GM12875 (cell line): ENCODE results near the gene SCAF8.

ENCODE experiments used
- H3K4me3 ChIP-seq: one replicate; pipeline ENCODE4 v1.5.1; 2011; ENCODE audit warnings: low read depth, low read length, control low read depth
- CTCF ChIP-seq: IDR thresholded peaks from 2 replicates; pipeline ENCODE4 v1.5.1; 2011; ENCODE audit warnings: low read depth, mild to moderate bottlenecking, control low read depth, inconsistent platforms, low read length, moderate library complexity, borderline replicate concordance; ENCODE audit not compliant: insufficient read depth

Gene SCAF8

GRCh38 chr6:154857529-154857928 lies 124.3 kb downstream of the SCAF8 start:
- no peak for TF ChIP-seq CTCF

GRCh38 chr6:154861825-154862224 lies 128.6 kb downstream of the SCAF8 start:
- no peak overlapping the region for H3K4me3 ChIP-seq
- TF ChIP-seq CTCF = no peak

More at GRCh38 chr6:154857529-154857928, 124.3 kb downstream of the SCAF8 start:
- H3K4me3 ChIP-seq = no peak overlapping the region

DNA sequence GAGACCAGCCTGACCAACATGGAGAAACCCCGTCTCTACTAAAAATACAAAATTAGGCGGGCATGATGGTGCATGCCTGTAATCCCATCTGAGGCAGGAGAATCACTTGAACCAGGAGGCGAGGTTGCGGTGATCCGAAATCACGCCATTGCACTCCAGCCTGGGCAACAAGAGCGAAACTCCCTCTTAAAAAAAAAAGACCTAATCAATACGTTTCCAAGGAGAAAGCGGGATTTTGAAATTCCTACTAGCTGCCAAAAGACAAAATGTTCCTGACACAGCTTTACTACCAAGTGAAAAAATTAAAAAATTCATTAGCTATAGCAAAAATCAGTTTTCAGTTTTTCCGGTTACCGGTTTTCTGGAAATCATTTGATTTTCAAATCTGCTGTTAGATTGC lies 129.3 kb downstream of the SCAF8 start:
- no peak for TF ChIP-seq CTCF
- no peak overlapping the region for H3K4me3 ChIP-seq

- no peak for TF ChIP-seq CTCF
- H3K4me3 ChIP-seq = no peak overlapping the region
These were observed 130.8 kb downstream of the SCAF8 start for GRCh38 chr6:154864066-154864430.

- H3K4me3 ChIP-seq = no peak overlapping the region
These were observed 132.1 kb downstream of the SCAF8 start for GRCh38 chr6:154865291-154865690.

GRCh38 chr6:154868143-154868594 lies 135.0 kb downstream of the SCAF8 start:
- TF ChIP-seq CTCF = peak; percentile 26; the same call in 1 of the 2 replicates

More at GRCh38 chr6:154865291-154865690, 132.1 kb downstream of the SCAF8 start:
- no peak for TF ChIP-seq CTCF

GRCh38 chr6:154872542-154873114 lies 139.4 kb downstream of the SCAF8 start:
- TF ChIP-seq CTCF = no peak
- H3K4me3 ChIP-seq = no peak overlapping the region

More at GRCh38 chr6:154868143-154868594, 135.0 kb downstream of the SCAF8 start:
- H3K4me3 ChIP-seq = no peak overlapping the region
